ENCODE data around the gene ZNF654.
"Not testable (repeated sequence)": the region's sequence is repeated elsewhere in the genome, so short reads cannot be mapped to it uniquely, and the experiment has no call there.

ZNF654 gene

GRCh38 chr3:88058581-88059379 lies at the start of gene ZNF654, which contains the start of gene CGGBP1:
Gene ZNF654 (plus strand): TSS chr3:88059255. CDS start chr3:88059320, 65 bp downstream.
Gene CGGBP1 (minus strand): TSS chr3:88059005. CDS start chr3:88055976, 3,029 bp downstream.
- FAIRE-seq (peak; percentile 75), DNase-seq (ENCODE audit: low spot score) (peak; percentile 96)

DNA sequence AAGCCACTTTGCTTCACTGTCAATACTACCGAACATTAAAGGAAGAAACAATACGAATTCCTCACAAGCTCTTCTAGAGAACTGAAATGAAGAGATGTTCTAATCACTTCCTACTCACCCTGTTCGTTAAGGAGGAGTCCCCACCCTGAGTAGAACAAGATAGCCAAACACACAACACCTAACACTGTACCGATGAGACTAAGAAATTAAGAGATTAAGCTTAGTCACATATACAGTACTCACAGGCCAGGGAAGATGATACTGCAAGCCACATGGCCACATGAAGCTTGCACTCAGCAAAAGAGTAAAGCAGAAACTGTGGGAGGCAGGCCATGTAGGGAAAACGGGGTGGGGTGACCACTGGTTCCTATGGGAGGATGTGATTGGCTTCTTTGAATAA lies 48.2 kb upstream of the ZNF654 start:
- DNase-seq (ENCODE audit: low spot score) (no peak), FAIRE-seq (no peak)

DNA sequence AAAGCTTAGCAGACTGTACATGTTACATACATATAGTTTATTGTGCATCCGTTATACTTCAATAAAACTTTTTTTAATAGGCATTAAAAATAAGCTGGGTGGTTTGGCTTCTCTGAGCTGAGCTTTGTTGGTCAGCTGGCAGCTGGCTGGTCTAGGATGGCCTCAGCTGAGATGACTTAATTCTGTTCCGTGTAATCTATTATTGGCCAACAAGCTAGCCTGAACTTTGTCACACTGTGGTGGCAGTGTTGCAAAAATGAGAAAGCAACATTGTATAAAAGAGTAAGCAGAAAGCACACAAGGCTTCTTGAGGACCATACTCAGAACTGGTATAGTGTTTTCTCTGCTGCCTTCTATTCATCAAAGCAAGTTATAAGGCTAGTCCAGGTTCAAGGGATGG lies 45.5 kb upstream of the ZNF654 start:
- DNase-seq (ENCODE audit: low spot score): no peak
- no peak for FAIRE-seq

GRCh38 chr3:88015656-88016055 lies 43.4 kb upstream of the ZNF654 start:
- DNase-seq (ENCODE audit: low spot score); FAIRE-seq: not testable (repeated sequence)

DNA sequence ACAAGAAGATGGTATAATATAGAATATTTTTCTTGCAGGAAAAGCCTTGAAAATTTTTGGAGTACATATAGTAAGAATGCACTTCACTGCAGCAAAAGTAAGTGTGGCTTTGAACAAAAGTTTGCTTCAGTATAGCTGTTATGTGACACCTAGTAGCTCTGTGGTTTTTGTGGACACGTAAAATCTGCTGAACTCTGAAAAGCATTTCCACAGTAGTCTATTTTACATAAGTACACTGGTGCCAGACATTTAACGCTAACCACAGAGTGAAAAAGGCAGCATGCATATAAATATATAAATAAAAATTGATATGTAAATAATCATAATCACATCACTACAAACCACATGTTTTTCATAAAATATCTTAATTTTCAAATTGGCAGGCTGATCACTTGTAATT lies 40.0 kb upstream of the ZNF654 start:
- DNase-seq (ENCODE audit: low spot score) (no peak), FAIRE-seq (no peak)

- FAIRE-seq (no peak), DNase-seq (ENCODE audit: low spot score) (no peak)
Observed at GRCh38 chr3:88025001-88025552, 34.0 kb upstream of the ZNF654 start.

DNA sequence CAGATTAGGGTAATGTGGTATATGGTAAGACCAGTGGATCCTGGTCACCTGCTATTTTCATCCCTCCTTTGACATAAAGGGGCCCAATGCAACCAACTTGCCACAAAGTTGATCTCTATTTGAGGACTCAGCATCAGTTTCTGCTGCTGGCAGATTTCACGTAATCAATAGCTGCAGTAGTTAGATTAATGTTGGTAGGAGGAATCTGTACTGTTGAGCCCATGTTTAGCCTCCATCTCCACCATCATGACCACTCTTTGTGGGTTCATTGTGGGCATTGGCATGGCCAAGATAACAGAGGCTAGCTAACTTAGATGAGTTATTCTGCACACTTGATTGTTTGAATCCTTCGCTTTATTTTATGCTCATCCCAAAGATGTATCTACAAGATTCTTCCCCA lies 30.2 kb upstream of the ZNF654 start:
- DNase-seq (ENCODE audit: low spot score): no peak
- no peak for FAIRE-seq

- no peak for DNase-seq (ENCODE audit: low spot score)
- FAIRE-seq: no peak
Observed at GRCh38 chr3:88030210-88030609, 28.8 kb upstream of the ZNF654 start.

- FAIRE-seq: no peak
- peak; percentile 29 for DNase-seq (ENCODE audit: low spot score)
Observed at GRCh38 chr3:88031642-88032077, 27.4 kb upstream of the ZNF654 start.

- DNase-seq (ENCODE audit: low spot score) (no peak), FAIRE-seq (no peak)
Observed at GRCh38 chr3:88032245-88032644, 26.8 kb upstream of the ZNF654 start.

DNA sequence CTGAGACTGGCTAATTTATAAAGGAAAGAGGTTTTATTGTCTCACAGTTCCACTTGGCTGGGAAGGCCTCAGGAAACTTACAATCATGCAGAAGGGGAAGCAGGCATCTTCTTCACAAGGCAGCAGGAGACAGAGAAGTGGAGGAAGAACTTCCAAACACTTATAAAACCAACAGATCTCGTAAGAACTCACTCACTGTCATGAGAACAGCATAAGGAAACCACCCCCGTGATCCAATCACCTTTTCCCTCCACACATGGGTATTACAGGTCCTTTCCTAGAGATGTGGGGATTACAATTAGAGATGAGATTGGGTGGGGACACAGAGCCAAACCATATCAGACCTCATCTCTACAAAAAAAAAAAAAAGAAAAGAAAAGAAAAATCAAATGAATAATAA lies 26.0 kb upstream of the ZNF654 start:
- DNase-seq (ENCODE audit: low spot score) (no peak), FAIRE-seq (no peak)

GRCh38 chr3:88033808-88034207 lies 25.2 kb upstream of the ZNF654 start:
- no peak for FAIRE-seq
- no peak for DNase-seq (ENCODE audit: low spot score)

DNA sequence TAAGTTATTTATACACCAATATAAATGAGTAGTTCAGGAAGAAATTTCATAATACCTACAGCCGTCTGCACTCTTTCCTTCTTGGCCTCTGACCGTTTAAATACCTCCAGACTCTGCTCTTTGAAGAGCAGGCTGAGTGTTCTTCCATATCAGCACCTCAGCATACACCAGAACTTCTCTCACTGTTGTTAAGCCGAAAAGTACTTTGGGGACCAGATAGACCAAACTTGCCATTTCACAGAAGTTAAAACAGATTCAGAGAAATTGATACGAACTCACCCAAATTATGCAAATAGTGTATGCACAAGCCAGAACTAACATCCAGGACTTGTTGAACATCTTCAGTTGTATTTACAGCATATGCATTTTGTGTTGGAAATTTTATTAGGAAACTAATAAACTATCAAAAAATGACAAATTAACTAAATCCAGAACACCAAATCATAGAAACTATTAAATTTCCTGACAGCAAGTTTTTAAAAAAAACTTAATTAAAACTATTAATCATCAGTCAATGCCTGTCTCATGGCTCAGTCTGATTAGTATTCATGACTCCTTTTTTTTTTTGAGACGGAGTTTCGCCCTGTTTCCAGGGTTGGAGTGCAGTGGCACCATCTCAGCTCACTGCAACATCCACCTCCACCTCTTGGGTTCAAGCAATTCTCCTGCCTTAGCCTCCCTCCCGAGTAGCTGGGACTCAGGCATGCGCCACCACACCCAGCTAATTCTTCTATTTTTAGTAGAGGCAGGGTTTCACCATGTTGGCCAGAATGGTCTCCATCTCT lies 24.4 kb upstream of the ZNF654 start:
- FAIRE-seq (no peak), DNase-seq (ENCODE audit: low spot score) (no peak)

DNA sequence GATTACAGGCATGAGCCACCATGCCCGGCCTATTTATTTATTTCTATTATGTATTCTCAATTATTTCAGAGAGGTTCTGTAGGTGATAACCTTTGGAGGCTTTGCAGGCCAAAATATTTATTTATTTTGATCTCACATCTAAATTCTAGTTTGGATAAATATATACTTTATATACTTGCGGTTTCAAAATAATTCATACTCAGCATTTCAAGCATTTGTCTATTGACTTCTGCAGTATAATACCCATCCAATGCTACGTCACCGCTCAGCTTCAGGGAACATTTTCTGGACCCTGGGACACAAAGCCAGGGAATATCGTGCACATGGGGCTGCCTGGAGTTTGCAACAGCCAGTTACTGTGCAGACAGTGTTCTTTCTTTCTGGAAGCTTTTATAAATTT lies 22.8 kb upstream of the ZNF654 start:
- FAIRE-seq (no peak), DNase-seq (ENCODE audit: low spot score) (no peak)

DNA sequence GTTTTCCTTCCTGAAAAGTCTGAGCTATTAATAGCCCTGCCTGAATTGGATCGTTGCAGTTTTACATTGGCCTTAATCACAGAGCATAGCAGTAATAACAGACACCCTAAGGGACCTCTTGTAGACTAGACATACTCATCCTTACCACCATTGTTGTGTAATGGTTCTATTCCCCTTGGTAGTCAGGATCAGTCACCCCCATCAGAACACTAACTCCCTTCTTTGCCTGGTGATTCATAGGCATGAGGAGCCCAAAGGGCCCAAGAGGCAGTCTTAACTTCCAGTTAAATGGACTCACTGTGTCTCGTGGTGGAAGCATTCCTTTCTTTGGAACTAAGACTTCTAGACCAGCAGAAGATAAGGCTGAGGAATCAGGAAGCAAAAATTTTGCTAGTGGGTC lies 20.5 kb upstream of the ZNF654 start:
- no peak for DNase-seq (ENCODE audit: low spot score)
- FAIRE-seq: no peak

DNA sequence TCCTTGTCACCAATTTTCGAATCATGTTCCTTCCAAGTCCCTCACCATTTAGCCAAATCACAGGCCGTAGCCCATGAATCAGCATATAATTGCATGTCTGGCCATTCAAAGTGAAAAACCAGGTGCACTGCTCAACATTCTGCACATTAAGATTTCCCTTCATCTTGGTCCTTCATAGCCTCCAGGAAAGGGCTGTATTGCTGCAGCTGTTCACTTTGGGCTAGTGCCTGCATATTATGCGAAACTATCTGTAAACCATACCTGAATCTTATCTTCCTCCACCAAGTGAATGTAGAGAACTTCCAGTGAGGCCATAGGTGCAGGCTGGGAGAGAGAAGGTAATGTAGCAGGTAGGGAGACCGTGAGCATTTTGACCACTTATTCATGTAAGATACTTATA lies 18.5 kb upstream of the ZNF654 start:
- no peak for FAIRE-seq
- DNase-seq (ENCODE audit: low spot score): no peak

DNA sequence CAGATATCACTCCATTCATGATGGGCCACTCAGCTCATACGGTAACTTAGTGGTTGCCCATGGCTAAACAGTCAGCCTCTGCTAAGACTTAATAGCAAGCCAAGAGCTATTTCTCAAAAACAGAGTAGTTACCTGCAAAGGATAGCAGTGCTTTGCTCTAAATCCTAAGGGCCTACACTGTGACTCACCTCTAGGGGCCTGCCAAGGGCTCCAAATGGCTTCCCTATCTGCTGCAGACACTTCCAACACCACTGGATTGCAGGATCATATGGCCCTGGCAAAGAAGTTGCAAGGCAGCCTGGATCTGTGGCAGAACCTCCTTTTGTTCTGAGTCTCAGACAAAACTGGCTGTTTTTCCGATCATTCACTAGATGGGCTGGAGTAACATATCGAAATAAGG lies 18.1 kb upstream of the ZNF654 start:
- no peak for DNase-seq (ENCODE audit: low spot score)
- FAIRE-seq: no peak

- FAIRE-seq (no peak), DNase-seq (ENCODE audit: low spot score) (no peak)
Observed at GRCh38 chr3:88044411-88044810, 14.6 kb upstream of the ZNF654 start.

GRCh38 chr3:88046766-88047165 lies 12.3 kb upstream of the ZNF654 start:
- FAIRE-seq (no peak), DNase-seq (ENCODE audit: low spot score) (no peak)

- no peak for FAIRE-seq
- no peak for DNase-seq (ENCODE audit: low spot score)
Observed at GRCh38 chr3:88057630-88058305, 1.3 kb upstream of the ZNF654 start.

DNA sequence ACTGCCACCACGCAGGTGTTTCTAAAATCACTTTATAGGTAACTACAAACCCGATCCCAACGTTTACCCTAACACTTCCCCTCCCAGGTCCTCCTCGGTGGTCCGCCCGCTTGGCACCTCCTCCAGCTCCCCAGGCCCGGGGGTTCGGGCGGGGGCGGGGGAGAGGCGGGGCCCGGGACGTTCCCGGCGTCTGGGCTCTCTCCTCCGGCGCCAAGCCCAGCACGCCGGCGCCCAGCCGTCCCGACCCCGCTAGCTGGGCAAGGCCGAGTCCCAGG lies 812 bp upstream of the ZNF654 start:
- FAIRE-seq (no peak), DNase-seq (ENCODE audit: low spot score) (no peak)
